PC-9 (cell line): ENCODE measurements around the gene SP100. TPM values are rescaled to one million over a fixed set of nuclear protein-coding genes. Genes with fewer than 3 reads are reported as not detected.
"Not testable (repeated sequence)": the region's sequence is repeated elsewhere in the genome, so short reads cannot be mapped to it uniquely, and the experiment has no call there.

Source experiments
- BruUV-seq: library from RNA; stranded (reverse); fragments of 400-500 nt; replicated peaks from 2 replicates; lab custom pipeline; 2021; lab: Mats Ljungman, UMichigan
- CTCF ChIA-PET: fragments of 300-600 bp; sonication (Branson Sonifier 250); formaldehyde crosslinking; loops from one replicate; lab custom pipeline; 2022; ENCODE audit warnings: antibody characterized with exemption; lab: Charles Lee
- POLR2A ChIA-PET: fragments of 300-600 bp; sonication (Branson Sonifier 250); formaldehyde crosslinking; loops from one replicate; lab custom pipeline; 2022; ENCODE audit warnings: antibody characterized with exemption; ENCODE audit not compliant: unreplicated experiment; lab: Charles Lee
- DNase-seq, 2 experiments: peaks; one replicate each; pipeline versions ENCODE4 v3.0.0 to v3.0.0-alpha.2; 2015 to 2022; ENCODE audit warnings: mixed read lengths in 1 of 2
- H2AFZ ChIP-seq: fragments of 200-600 bp; sonication (generic); 2 replicates; pipeline ENCODE4 v1.8.1; 2017; ENCODE audit warnings: antibody characterized with exemption
- H3F3A ChIP-seq: fragments of 200-600 bp; sonication (generic); 2 replicates; pipeline ENCODE4 v1.8.1; 2017; ENCODE audit warnings: antibody characterized with exemption, mild to moderate bottlenecking, low read depth; ENCODE audit not compliant: insufficient read depth
- H3K27ac ChIP-seq: fragments of 200-600 bp; sonication (generic); 2 replicates; pipeline ENCODE4 v1.6.1; 2016; ENCODE audit warnings: mixed run types
- H3K27me3 ChIP-seq: fragments of 200-600 bp; sonication (generic); 2 replicates; pipeline ENCODE4 v1.6.1; 2016; ENCODE audit warnings: low read depth, mixed run types; ENCODE audit not compliant: insufficient read depth
- H3K36me3 ChIP-seq: fragments of 200-600 bp; sonication (generic); 2 replicates; pipeline ENCODE4 v1.6.1; 2016; ENCODE audit warnings: low read depth, mixed run types
- H3K4me1 ChIP-seq: fragments of 200-600 bp; sonication (generic); replicated peaks from 2 replicates; pipeline ENCODE4 v1.6.1; 2016; ENCODE audit warnings: mixed run types; ENCODE audit not compliant: insufficient read depth
- H3K4me2 ChIP-seq: fragments of 200-600 bp; sonication (generic); 2 replicates; pipeline ENCODE4 v1.6.1; 2017; ENCODE audit warnings: mixed run types
- H3K4me3 ChIP-seq: fragments of 200-600 bp; sonication (generic); 2 replicates; pipeline ENCODE4 v1.6.1; 2016; ENCODE audit warnings: mixed run types
- H3K79me2 ChIP-seq: fragments of 200-600 bp; sonication (generic); 2 replicates; pipeline ENCODE4 v1.6.1; 2017; ENCODE audit warnings: low read depth, mixed run types
- H3K9me2 ChIP-seq: fragments of 200-600 bp; sonication (generic); 2 replicates; pipeline ENCODE4 v1.8.1; 2017; ENCODE audit warnings: mild to moderate bottlenecking; ENCODE audit not compliant: insufficient read depth
- H3K9me3 ChIP-seq: fragments of 200-600 bp; sonication (generic); 2 replicates; pipeline ENCODE4 v1.8.1; 2016; ENCODE audit warnings: low read depth; ENCODE audit not compliant: insufficient read depth
- H4K20me1 ChIP-seq: fragments of 200-600 bp; sonication (generic); 2 replicates; pipeline ENCODE4 v1.8.1; 2017; ENCODE audit not compliant: insufficient read depth
- EZH2 ChIP-seq: fragments of 200-600 bp; sonication (generic); IDR thresholded peaks from 2 replicates; pipeline ENCODE4 v1.8.0; 2017; ENCODE audit warnings: antibody characterized with exemption, low read depth
- intact Hi-C: fragments of 100-400 bp; cut with micrococcal nuclease; formaldehyde crosslinking; loops from one replicate; pipeline ENCODE4 v1.10.0; 2022; ENCODE audit not compliant: unreplicated experiment
- total RNA-seq: library from RNA; stranded (reverse); gene quantifications from 2 replicates; pipeline ENCODE4 v1.2.3, GENCODE V29; 2021
- TF ChIP-seq, protein P1 (sequence below): fragments of 200-600 bp; sonication (generic); conservative IDR thresholded peaks from 2 replicates; pipeline ENCODE4 v1.6.1; 2017; ENCODE audit warnings: mixed run types, antibody characterized with exemption, mild to moderate bottlenecking, moderate library complexity

Gene SP100
- total RNA-seq, 1 experiment from 2014 or later = 61.7 TPM

DNA sequence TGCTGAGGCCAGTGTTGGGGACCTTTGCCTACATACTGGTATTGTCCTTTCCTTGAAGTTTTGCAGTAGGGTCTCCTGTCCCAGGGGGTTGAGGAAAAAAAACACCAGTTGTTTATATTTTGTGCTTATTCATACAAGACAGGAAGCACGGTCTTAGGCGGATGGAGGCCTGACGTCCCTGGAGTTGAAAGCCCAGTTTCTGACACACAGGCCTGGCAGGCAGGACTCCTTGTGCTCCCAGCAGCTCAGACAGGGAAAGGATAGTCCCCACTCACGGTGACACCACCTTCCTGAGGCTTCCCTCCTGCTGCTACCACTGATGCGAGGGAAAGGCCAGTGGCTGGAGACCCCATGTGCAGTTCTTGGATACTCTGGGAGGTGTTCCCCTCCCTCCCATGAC lies 15.5 kb upstream of the SP100 start:
- no TSS peak for BruUV-seq

DNA sequence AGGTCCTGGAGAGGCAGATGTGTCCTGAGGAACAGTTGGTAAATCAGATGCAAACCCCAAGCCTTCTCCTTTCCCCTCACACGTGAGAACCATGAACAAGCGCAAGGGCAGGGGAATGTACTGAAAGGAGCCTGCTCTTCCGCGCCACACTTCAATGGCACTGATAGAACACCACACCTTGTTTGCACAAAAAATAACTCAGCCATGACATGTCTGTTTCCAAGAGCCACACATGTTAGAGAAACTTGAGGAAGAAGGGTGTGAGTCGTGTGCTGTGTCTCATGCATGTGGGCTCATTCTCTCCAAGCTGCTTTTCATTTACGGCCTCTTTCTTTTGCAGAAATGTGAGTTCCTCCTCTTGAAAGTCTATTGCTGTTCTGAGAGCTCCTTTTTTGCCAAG lies 15.0 kb upstream of the SP100 start:
- BruUV-seq, intact Hi-C loops, H3K27me3 ChIP-seq, H3K9me3 ChIP-seq, DNase-seq, H3K27ac ChIP-seq, H3K4me2 ChIP-seq, H3K4me3 ChIP-seq, H2AFZ ChIP-seq, H3K36me3 ChIP-seq, POLR2A ChIA-PET, CTCF ChIA-PET, H3K9me2 ChIP-seq, H4K20me1 ChIP-seq, H3F3A ChIP-seq, H3K79me2 ChIP-seq, H3K4me1 ChIP-seq: not testable (repeated sequence)

More for the DNA sequence above, 15.5 kb upstream of the SP100 start:
- Histone ChIP-seq H3K36me3 (no peaks in the 10 kb centered on the region), H3K4me1 (no peaks in the 10 kb centered on the region), H3K27me3 (no peaks in the 10 kb centered on the region), H4K20me1 (no peaks in the 10 kb centered on the region), H3K27ac (no peak overlapping the region), H2AFZ (no peak overlapping the region), H3K79me2 (no peaks in the 10 kb centered on the region), H3K4me3 (no peak overlapping the region), H3K4me2 (no peak overlapping the region), H3K9me2 (no peaks in the 10 kb centered on the region), H3K9me3 (no peaks in the 10 kb centered on the region), H3F3A (no peaks in the 10 kb centered on the region)
- POLR2A ChIA-PET = no interaction called here
- intact Hi-C loops = no loop called here
- CTCF ChIA-PET = no interaction called here
- no peak for TF ChIP-seq EZH2
- no peak for DNase-seq

DNA sequence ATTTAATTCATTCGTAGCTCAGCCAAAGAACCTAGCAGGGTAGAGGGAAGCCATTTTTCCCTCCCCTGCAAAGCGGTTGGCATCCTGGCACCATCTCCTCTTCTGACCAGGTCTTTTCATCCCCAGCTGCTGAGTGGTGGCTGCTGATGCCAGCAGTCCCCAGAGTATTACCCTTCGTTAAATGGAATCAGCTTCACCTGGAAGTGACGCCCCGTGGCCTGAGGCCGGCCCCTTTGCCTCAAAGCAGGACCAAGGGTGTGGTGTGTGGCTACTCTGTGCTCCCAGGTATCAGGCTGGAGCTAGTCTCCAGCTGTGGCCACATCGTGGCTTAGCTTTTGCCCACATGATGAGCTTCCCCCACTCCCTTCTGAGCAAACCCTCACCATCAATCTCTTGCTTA lies 12.3 kb upstream of the SP100 start:
- BruUV-seq = no TSS peak
- no peak for DNase-seq
- ChIA-PET POLR2A (interaction anchor here (0.6 kb wide), 1 partner anchor 1677 kb away, joined by 3 read pairs; no protein-coding TSS in a partner anchor), CTCF (interaction anchor here (0.7 kb wide), 1 partner anchor 16 kb away, joined by 7 read pairs; no protein-coding TSS in a partner anchor)
- Histone ChIP-seq H3K9me3 (no peaks in the 10 kb centered on the region), H3K4me2 (no peak overlapping the region), H3K36me3 (no peaks in the 10 kb centered on the region), H3F3A (no peaks in the 10 kb centered on the region), H3K9me2 (no peaks in the 10 kb centered on the region), H3K27ac (no peak overlapping the region), H2AFZ (no peak overlapping the region), H3K79me2 (no peaks in the 10 kb centered on the region), H3K27me3 (no peaks in the 10 kb centered on the region), H3K4me3 (no peak overlapping the region), H3K4me1 (no peaks in the 10 kb centered on the region), H4K20me1 (no peaks in the 10 kb centered on the region)
- no peak for TF ChIP-seq EZH2
- TF ChIP-seq, protein P1, sequence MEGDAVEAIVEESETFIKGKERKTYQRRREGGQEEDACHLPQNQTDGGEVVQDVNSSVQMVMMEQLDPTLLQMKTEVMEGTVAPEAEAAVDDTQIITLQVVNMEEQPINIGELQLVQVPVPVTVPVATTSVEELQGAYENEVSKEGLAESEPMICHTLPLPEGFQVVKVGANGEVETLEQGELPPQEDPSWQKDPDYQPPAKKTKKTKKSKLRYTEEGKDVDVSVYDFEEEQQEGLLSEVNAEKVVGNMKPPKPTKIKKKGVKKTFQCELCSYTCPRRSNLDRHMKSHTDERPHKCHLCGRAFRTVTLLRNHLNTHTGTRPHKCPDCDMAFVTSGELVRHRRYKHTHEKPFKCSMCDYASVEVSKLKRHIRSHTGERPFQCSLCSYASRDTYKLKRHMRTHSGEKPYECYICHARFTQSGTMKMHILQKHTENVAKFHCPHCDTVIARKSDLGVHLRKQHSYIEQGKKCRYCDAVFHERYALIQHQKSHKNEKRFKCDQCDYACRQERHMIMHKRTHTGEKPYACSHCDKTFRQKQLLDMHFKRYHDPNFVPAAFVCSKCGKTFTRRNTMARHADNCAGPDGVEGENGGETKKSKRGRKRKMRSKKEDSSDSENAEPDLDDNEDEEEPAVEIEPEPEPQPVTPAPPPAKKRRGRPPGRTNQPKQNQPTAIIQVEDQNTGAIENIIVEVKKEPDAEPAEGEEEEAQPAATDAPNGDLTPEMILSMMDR = no peak
- intact Hi-C loops = no loop called here

DNA sequence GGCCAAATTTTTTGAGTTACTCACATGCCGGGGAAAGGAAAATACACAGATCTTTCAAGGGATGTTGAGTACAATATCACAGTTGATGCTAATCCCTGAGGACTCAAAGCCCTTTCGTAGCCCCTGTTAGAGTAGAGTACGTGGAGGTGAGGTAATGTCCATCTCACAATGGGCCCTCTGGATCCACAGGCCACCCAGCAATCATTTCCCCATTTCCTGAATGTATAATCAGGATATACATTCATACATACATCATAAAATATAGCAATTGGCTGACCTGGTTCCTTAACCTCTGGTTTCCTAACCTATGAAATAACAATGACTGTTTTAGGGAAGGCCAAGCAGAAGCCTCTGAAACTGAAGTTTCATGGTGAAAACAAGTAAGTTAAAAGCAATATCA lies 10.2 kb upstream of the SP100 start:
- no peaks in the 10 kb centered on the region for H4K20me1 ChIP-seq
- no peaks in the 10 kb centered on the region for H3K27me3 ChIP-seq
- intact Hi-C loops = no loop called here
- ChIA-PET POLR2A (no interaction called here), CTCF (no interaction called here)
- TF ChIP-seq, protein P1 = no peak
- no peak for TF ChIP-seq EZH2
- no peaks in the 10 kb centered on the region for H3K9me2 ChIP-seq
- H3K27ac ChIP-seq = no peak overlapping the region
- H3K79me2 ChIP-seq = no peaks in the 10 kb centered on the region
- no peak for DNase-seq
- H3F3A ChIP-seq = no peaks in the 10 kb centered on the region
- H3K4me2 ChIP-seq = no peak overlapping the region
- H2AFZ ChIP-seq = no peak overlapping the region
- H3K4me3 ChIP-seq = no peak overlapping the region
- no peaks in the 10 kb centered on the region for H3K9me3 ChIP-seq
- H3K4me1 ChIP-seq = no peaks in the 10 kb centered on the region
- no peaks in the 10 kb centered on the region for H3K36me3 ChIP-seq
- BruUV-seq = no TSS peak
